SH-SY5Y (cell line): Measurements from ENCODE around the gene KIF1C.

ENCODE experiments used
- GATA2 ChIP-seq: IDR thresholded peaks from 2 replicates; pipeline ENCODE4 v1.6.1; 2011; ENCODE audit warnings: mild to moderate bottlenecking, low read depth, low read length
- GATA3 ChIP-seq: IDR thresholded peaks from 2 replicates; pipeline ENCODE4 v1.6.1; 2011; ENCODE audit warnings: low read depth, mild to moderate bottlenecking, low read length, moderate library complexity

DNA sequence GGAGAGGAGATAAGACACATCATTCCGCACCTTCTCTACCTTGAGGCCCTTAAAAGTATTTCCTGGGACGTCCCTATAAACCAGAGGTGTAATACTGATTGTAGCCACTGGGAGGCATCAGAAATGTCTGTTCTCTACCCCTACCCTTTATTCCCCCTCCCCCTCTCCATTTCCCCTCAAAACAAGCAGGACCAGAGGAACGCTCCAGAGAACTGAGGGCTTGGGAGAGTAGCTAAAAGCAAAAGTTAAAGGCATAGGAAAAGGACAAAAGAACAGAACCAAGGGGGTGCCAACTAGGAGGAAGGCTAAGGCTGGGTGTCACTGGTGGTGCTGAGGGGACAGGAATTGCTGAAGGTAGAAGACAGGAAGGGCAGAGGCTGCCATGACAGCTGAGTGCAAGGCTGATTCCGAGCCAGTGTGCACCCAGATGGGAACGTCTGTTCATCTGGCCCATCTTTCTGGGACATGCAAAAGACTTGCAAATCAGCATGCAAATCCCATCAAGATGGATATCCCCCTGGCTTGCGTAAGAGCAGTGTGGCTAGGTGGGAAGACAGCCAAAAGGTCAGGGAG, 17.0 kb upstream of the KIF1C start:
- no peak for TF ChIP-seq GATA3
- no peak for TF ChIP-seq GATA2
